Measurements from ENCODE around the gene CASTOR1.
A peak's percentile ranks its signal among the peaks of the same experiment; 100 is the strongest.

The CASTOR1 gene

GRCh38 chr22:30313527-30314363 lies 24.4 kb upstream of the CASTOR1 start:
- in situ Hi-C loops (cut with HindIII; ENCODE audit: low pct_unique_long_range_greater_than_20kb, low sequenced_read_pairs) = no loop called here
- no peak for TF ChIP-seq JUND (IDR thresholded peaks at IDR 0.05; ENCODE audit: low read depth)

GRCh38 chr22:30312053-30312452 lies 22.7 kb upstream of the CASTOR1 start:
- no peak for DNase-seq (ENCODE audit: low read depth in 1 of 2, low spot score in 1 of 2)
- in situ Hi-C loops (cut with HindIII; ENCODE audit: low pct_unique_long_range_greater_than_20kb, low sequenced_read_pairs) = no loop called here
- TF ChIP-seq JUND (IDR thresholded peaks at IDR 0.05; ENCODE audit: low read depth) = no peak

More at GRCh38 chr22:30313527-30314363, 24.4 kb upstream of the CASTOR1 start:
- DNase-seq (ENCODE audit: low read depth in 1 of 2, low spot score in 1 of 2) = no peak

- no peak for TF ChIP-seq JUND (IDR thresholded peaks at IDR 0.05; ENCODE audit: low read depth)
- DNase-seq (ENCODE audit: low read depth in 1 of 2, low spot score in 1 of 2) = peak in 1 of 2 experiments; percentile 64
- in situ Hi-C loops (cut with HindIII; ENCODE audit: low pct_unique_long_range_greater_than_20kb, low sequenced_read_pairs) = no loop called here
These were observed 21.8 kb upstream of the CASTOR1 start for GRCh38 chr22:30310881-30311771.

- TF ChIP-seq JUND (IDR thresholded peaks at IDR 0.05; ENCODE audit: low read depth) = no peak
These were observed 20.8 kb upstream of the CASTOR1 start for GRCh38 chr22:30309951-30310741.

GRCh38 chr22:30308518-30309230 lies 19.4 kb upstream of the CASTOR1 start:
- no peak for DNase-seq (ENCODE audit: low read depth in 1 of 2, low spot score in 1 of 2)
- in situ Hi-C loops (cut with HindIII; ENCODE audit: low pct_unique_long_range_greater_than_20kb, low sequenced_read_pairs) = no loop called here
- no peak for TF ChIP-seq JUND (IDR thresholded peaks at IDR 0.05; ENCODE audit: low read depth)

More at GRCh38 chr22:30309951-30310741, 20.8 kb upstream of the CASTOR1 start:
- in situ Hi-C loops (cut with HindIII; ENCODE audit: low pct_unique_long_range_greater_than_20kb, low sequenced_read_pairs) = no loop called here
- peak in 1 of 2 experiments; percentile 71 for DNase-seq (ENCODE audit: low read depth in 1 of 2, low spot score in 1 of 2)

- no peak for DNase-seq (ENCODE audit: low read depth in 1 of 2, low spot score in 1 of 2)
- no peak for TF ChIP-seq JUND (IDR thresholded peaks at IDR 0.05; ENCODE audit: low read depth)
- in situ Hi-C loops (cut with HindIII; ENCODE audit: low pct_unique_long_range_greater_than_20kb, low sequenced_read_pairs) = no loop called here
These were observed 18.8 kb upstream of the CASTOR1 start for GRCh38 chr22:30308093-30308492.

GRCh38 chr22:30307041-30307574 lies 17.8 kb upstream of the CASTOR1 start:
- in situ Hi-C loops (cut with HindIII; ENCODE audit: low pct_unique_long_range_greater_than_20kb, low sequenced_read_pairs) = no loop called here
- no peak for TF ChIP-seq JUND (IDR thresholded peaks at IDR 0.05; ENCODE audit: low read depth)
- DNase-seq (ENCODE audit: low read depth in 1 of 2, low spot score in 1 of 2) = peak in 1 of 2 experiments; percentile 36

GRCh38 chr22:30306627-30307011 lies 17.3 kb upstream of the CASTOR1 start:
- DNase-seq (ENCODE audit: low read depth in 1 of 2, low spot score in 1 of 2) = no peak
- TF ChIP-seq JUND (IDR thresholded peaks at IDR 0.05; ENCODE audit: low read depth) = no peak
- in situ Hi-C loops (cut with HindIII; ENCODE audit: low pct_unique_long_range_greater_than_20kb, low sequenced_read_pairs) = no loop called here

- TF ChIP-seq JUND (IDR thresholded peaks at IDR 0.05; ENCODE audit: low read depth) = no peak
- in situ Hi-C loops (cut with HindIII; ENCODE audit: low pct_unique_long_range_greater_than_20kb, low sequenced_read_pairs) = no loop called here
- no peak for DNase-seq (ENCODE audit: low read depth in 1 of 2, low spot score in 1 of 2)
These were observed 16.8 kb upstream of the CASTOR1 start for GRCh38 chr22:30305906-30306626.

- no peak for TF ChIP-seq JUND (IDR thresholded peaks at IDR 0.05; ENCODE audit: low read depth)
- DNase-seq (ENCODE audit: low read depth in 1 of 2, low spot score in 1 of 2) = peak in 1 of 2 experiments; percentile 24
- in situ Hi-C loops (cut with HindIII; ENCODE audit: low pct_unique_long_range_greater_than_20kb, low sequenced_read_pairs) = no loop called here
These were observed 16.2 kb upstream of the CASTOR1 start for GRCh38 chr22:30305519-30305905.
